Chondrocyte (in vitro differentiated cells): ENCODE data around the gene CTNNBL1. TPM values are rescaled to one million over a fixed set of nuclear protein-coding genes. Genes with fewer than 3 reads are reported as not detected.

Experiments
- DNase-seq: peaks from one replicate; pipeline ENCODE4 v3.0.0; 2021; ENCODE audit warnings: mixed read lengths, low spot score
- H3K27ac Mint-ChIP-seq: one replicate; pipeline ENCODE4 v1.8.0; 2021; ENCODE audit warnings: mild to moderate bottlenecking, moderate library complexity, mixed read lengths; ENCODE audit not compliant: unreplicated experiment
- H3K27me3 Mint-ChIP-seq: 2 replicates; pipeline ENCODE4 v1.8.0; 2021; ENCODE audit warnings: low read depth, mixed read lengths
- H3K36me3 Mint-ChIP-seq: 2 replicates; pipeline ENCODE4 v1.8.0; 2021; ENCODE audit warnings: low read depth, mixed read lengths
- H3K4me1 Mint-ChIP-seq: 2 replicates; pipeline ENCODE4 v1.8.0; 2021; ENCODE audit warnings: low read depth, mild to moderate bottlenecking, mixed read lengths
- H3K4me3 Mint-ChIP-seq: one replicate; pipeline ENCODE4 v1.8.0; 2021; ENCODE audit warnings: mild to moderate bottlenecking, moderate library complexity, mixed read lengths; ENCODE audit not compliant: unreplicated experiment
- H3K9me3 Mint-ChIP-seq: 2 replicates; pipeline ENCODE4 v1.8.0; 2021; ENCODE audit warnings: low read depth, mixed read lengths
- total RNA-seq: library from RNA; stranded (reverse); gene quantifications from 3 replicates; pipeline ENCODE4 v1.2.1, GENCODE V29; 2021
- TF ChIP-seq, protein P1 (sequence below): fragments of 200-600 bp; sonication (generic); IDR thresholded peaks from 2 replicates; pipeline ENCODE4 v1.5.0; 2021; ENCODE audit warnings: antibody characterized with exemption, mild to moderate bottlenecking, moderate library complexity

CTNNBL1 gene
- total RNA-seq, 1 donor from 2014 or later, result 36.0 TPM

DNA sequence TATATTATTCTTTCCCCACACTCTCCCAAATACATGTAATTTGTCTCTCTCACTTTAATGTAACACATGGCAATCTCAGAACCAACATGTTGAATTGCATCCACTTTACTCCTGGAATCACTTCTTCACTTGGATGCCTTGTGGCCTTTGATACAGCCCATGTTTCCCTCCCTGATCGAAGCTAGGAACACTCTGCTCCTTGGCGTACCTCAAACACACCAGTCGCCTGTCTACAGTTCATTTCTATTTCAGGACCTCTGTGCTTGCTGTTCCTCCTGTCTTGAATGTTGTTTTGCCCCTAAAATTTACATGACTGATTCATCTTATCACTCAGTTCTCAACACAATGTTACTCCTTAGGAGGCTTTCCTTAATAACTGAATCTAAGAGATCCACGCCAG lies 106.8 kb downstream of the CTNNBL1 start:
- peaks cover 9% of the 10 kb centered on the region for H3K36me3 Mint-ChIP-seq
- no peaks in the 10 kb centered on the region for H3K9me3 Mint-ChIP-seq
- peaks cover 7% of the 10 kb centered on the region for H3K4me1 Mint-ChIP-seq
- H3K27ac Mint-ChIP-seq, result no peak overlapping the region
- H3K27me3 Mint-ChIP-seq, result no peaks in the 10 kb centered on the region
- no peak for DNase-seq
- TF ChIP-seq, protein P1, sequence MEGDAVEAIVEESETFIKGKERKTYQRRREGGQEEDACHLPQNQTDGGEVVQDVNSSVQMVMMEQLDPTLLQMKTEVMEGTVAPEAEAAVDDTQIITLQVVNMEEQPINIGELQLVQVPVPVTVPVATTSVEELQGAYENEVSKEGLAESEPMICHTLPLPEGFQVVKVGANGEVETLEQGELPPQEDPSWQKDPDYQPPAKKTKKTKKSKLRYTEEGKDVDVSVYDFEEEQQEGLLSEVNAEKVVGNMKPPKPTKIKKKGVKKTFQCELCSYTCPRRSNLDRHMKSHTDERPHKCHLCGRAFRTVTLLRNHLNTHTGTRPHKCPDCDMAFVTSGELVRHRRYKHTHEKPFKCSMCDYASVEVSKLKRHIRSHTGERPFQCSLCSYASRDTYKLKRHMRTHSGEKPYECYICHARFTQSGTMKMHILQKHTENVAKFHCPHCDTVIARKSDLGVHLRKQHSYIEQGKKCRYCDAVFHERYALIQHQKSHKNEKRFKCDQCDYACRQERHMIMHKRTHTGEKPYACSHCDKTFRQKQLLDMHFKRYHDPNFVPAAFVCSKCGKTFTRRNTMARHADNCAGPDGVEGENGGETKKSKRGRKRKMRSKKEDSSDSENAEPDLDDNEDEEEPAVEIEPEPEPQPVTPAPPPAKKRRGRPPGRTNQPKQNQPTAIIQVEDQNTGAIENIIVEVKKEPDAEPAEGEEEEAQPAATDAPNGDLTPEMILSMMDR, result no peak
- no peak overlapping the region for H3K4me3 Mint-ChIP-seq

DNA sequence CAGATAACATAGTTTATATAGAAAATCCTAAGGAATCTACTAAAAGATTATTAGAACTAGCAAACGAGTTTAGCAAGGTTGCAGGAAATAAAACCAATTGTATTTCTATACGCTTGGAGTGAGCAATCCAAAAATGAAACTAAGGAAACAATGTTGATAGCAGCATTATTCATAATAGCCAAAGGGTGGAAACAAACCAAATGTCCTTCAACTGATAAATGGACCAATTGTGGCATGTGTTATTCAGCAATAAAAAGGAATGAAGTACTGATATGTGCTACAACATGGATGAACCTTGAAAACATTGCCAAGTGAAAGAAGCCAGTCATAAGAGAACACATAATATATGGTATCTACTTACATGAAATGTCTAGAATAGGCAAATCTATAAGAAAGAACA lies 108.1 kb downstream of the CTNNBL1 start:
- no peak for DNase-seq
- H3K9me3 Mint-ChIP-seq, result no peaks in the 10 kb centered on the region
- H3K27ac Mint-ChIP-seq, result no peak overlapping the region
- H3K27me3 Mint-ChIP-seq, result no peaks in the 10 kb centered on the region
- H3K4me1 Mint-ChIP-seq, result peaks cover 7% of the 10 kb centered on the region
- H3K4me3 Mint-ChIP-seq, result no peak overlapping the region
- TF ChIP-seq, protein P1, result no peak
- peaks cover 6% of the 10 kb centered on the region for H3K36me3 Mint-ChIP-seq

DNA sequence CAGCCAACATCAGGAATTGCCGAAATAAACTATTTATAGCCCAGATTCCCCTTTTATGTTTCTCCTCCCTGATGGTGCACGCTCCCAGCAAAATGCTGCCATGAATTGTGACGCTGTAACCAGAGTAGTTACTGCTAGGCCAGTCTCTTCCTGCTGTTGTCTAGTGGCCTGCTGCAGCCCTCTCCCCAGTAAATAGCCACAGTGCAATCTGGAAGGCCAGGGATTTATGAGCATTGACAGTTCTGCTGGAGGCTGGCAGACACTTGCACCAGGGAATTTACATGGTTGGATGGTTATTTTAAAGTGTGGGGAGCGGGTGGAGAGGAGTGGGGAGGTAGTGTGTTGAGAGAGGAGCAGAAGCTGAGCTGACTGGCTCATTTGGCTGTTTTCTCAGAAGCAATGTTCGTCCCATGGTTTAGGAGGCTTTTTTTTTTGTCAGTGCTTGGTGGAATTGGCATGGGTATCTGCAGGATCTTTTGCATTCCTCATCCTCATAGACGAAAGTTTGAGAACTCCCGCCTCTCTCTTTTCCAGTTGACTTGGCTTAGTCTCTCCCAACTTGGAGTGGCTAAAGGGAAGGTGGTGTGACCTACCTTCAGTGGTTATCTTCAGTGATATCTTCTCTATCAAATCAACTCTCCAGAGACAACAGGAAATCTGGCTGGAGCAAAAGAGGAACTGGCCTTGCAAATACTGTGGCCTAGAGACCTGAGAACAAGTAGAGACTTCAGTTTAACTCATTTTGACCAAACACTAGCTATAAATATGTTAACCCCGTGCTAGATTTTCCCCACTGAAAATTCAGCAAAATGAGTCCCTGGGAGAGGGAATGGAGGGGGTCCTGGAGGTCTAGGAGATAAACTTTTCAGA lies 109.8 kb downstream of the CTNNBL1 start:
- no peak overlapping the region for H3K27ac Mint-ChIP-seq

DNA sequence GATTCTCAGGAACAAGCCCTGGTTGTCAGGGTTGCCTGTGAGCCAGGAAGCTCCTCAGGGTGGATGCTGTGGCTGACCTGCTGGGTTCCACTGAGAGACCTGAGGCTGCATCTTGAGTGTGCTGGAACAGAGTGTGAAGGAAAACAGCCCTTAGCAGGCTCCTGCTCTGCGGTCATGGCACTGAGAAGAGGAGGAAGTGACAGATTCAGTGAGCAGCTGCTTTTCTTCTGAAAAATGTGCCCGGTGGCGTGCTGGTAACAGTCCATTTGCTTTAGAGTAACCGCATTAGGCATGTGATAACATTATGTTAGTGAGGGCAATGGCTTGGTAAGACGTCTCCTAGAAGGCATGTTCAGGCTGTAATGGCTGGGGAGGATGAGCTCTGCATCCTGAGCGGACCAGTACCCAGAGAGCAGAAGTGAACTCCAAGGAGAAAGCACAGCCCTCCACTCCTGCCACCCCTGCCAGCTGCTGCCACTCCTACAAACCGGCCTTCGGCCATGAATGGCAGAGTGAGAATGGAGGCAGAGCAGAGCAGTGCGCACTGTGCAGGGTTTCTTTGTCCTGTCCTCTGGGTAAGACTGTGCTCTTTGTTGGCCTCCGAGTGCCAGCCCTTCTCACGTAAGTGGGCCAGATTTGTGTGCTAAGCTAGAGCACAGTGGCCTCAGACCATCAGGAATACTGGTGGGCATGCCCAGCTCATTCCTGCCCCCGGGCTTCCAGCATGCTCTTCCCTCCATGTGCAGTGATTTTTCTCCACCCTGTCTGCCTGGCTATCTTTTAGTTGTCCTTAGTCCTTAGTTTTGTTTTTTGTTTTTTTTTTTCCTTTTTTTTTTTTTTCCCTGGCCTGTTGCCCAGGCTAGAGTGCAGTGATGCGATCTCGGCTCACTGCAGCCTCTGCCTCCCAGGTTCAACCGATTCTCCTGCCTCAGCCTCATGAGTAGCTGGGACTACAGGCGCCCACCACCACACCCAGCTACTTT lies 111.0 kb downstream of the CTNNBL1 start:
- TF ChIP-seq, protein P1, result no peak
- Mint-ChIP-seq H3K27me3 (no peaks in the 10 kb centered on the region), H3K36me3 (peaks cover 11% of the 10 kb centered on the region), H3K27ac (no peak overlapping the region), H3K9me3 (no peaks in the 10 kb centered on the region), H3K4me1 (no peaks in the 10 kb centered on the region), H3K4me3 (no peak overlapping the region)
- no peak for DNase-seq

More for the DNA sequence above, 109.8 kb downstream of the CTNNBL1 start:
- H3K4me3 Mint-ChIP-seq, result no peak overlapping the region
- H3K9me3 Mint-ChIP-seq, result no peaks in the 10 kb centered on the region
- TF ChIP-seq, protein P1, result no peak
- no peaks in the 10 kb centered on the region for H3K4me1 Mint-ChIP-seq
- H3K27me3 Mint-ChIP-seq, result no peaks in the 10 kb centered on the region
- no peak for DNase-seq
- peaks cover 7% of the 10 kb centered on the region for H3K36me3 Mint-ChIP-seq
